Stimulated activated CD8-positive, alpha-beta memory T cell treated with anti-CD3 and anti-CD28 coated beads, Interleukin-4, amount 100 ng/mL, for 1 hour (primary cell): ENCODE results near the gene TMEM14C.

Source experiments
- DNase-seq, 2 donors: peaks; one replicate each; pipeline ENCODE4 v3.0.0-alpha.2; 2020; ENCODE audit warnings: low read depth in 2 of 2, low spot score in 1 of 2

The TMEM14C gene

GRCh38 chr6:10759884-10760329, 37.0 kb downstream of the TMEM14C start:
- no peak for DNase-seq

DNA sequence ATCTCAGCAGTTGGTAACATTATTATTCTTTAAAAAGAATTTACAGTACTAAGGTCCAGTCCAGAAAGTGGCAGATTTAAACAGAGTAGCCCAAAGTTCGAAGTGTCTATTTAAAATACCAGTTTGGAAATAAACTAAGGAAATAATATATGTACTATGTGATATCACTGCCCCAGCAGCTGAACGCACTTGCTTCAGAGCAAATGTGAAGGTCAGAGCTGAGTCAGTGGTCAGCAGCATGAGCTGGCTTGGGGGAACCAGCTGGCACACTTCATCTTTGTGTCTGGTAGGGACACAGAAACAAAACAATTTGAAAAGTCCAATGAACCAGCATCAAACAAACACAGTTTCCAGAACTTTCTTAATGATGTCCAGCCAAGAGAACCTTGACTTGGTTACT, 40.1 kb downstream of the TMEM14C start:
- DNase-seq, result no peak

- no peak for DNase-seq
Measured at GRCh38 chr6:10769419-10769818, 46.5 kb downstream of the TMEM14C start.

GRCh38 chr6:10771371-10771894, 48.6 kb downstream of the TMEM14C start:
- no peak for DNase-seq

- no peak for DNase-seq
Measured at GRCh38 chr6:10778230-10778629, 55.4 kb downstream of the TMEM14C start.

GRCh38 chr6:10779076-10779475, 56.2 kb downstream of the TMEM14C start:
- DNase-seq, result no peak
